Right lobe of liver (tissue), 4 donors: Measurements from ENCODE around the gene MAP7.

Experiments
- POLR2A ChIP-seq: fragments of 450-650 bp; IDR thresholded peaks from one replicate; pipeline ENCODE4 v1.6.1; 2017; ENCODE audit warnings: antibody characterized with exemption, mild to moderate bottlenecking
- TF ChIP-seq, protein P1 (sequence below), 4 donors: fragments of 200-600 bp in 3 of 4; fragments of 450-650 bp in 1 of 4; IDR thresholded peaks; one replicate each; pipeline versions ENCODE4 v1.5.1 to v1.8.0; 2016 to 2022; ENCODE audit warnings: antibody characterized with exemption in 4 of 4, mild to moderate bottlenecking in 2 of 4
- donor health status: DM: no; HTN: no; CAD: no.
- donor health status: DM: no; HTN: no; CAD: no.
- donor health status: DM: no; HTN: yes; CAD: no.

DNA sequence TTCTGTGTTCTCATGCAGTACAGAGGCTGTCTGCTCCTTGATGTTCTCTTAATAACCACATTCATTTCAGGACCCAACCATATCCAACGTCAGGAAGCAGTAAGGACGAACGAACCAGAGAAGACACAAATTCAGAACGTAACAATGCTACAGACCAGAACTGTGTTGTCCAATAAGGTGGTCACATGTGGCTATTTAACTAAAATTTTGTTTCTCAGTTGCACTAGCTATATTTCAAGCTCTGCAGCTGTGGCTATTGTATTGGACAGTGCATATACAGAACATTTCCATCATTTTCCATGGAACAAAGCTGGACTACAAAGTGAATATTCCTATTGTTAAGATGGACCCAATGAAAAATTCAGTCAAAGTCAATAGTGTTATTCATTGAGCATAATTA, 27.0 kb downstream of the MAP7 start:
- TF ChIP-seq, protein P1, sequence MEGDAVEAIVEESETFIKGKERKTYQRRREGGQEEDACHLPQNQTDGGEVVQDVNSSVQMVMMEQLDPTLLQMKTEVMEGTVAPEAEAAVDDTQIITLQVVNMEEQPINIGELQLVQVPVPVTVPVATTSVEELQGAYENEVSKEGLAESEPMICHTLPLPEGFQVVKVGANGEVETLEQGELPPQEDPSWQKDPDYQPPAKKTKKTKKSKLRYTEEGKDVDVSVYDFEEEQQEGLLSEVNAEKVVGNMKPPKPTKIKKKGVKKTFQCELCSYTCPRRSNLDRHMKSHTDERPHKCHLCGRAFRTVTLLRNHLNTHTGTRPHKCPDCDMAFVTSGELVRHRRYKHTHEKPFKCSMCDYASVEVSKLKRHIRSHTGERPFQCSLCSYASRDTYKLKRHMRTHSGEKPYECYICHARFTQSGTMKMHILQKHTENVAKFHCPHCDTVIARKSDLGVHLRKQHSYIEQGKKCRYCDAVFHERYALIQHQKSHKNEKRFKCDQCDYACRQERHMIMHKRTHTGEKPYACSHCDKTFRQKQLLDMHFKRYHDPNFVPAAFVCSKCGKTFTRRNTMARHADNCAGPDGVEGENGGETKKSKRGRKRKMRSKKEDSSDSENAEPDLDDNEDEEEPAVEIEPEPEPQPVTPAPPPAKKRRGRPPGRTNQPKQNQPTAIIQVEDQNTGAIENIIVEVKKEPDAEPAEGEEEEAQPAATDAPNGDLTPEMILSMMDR (IDR thresholded peaks at IDR 0.05): no peak
- no peak for TF ChIP-seq POLR2A
